ENCODE results near the gene AGBL1.
"Not testable (repeated sequence)": the region's sequence is repeated elsewhere in the genome, so short reads cannot be mapped to it uniquely, and the experiment has no call there.

AGBL1 gene

GRCh38 chr15:86849136-86849535 is 769.5 kb downstream of the AGBL1 start:
- DNase-seq: no peak

DNA sequence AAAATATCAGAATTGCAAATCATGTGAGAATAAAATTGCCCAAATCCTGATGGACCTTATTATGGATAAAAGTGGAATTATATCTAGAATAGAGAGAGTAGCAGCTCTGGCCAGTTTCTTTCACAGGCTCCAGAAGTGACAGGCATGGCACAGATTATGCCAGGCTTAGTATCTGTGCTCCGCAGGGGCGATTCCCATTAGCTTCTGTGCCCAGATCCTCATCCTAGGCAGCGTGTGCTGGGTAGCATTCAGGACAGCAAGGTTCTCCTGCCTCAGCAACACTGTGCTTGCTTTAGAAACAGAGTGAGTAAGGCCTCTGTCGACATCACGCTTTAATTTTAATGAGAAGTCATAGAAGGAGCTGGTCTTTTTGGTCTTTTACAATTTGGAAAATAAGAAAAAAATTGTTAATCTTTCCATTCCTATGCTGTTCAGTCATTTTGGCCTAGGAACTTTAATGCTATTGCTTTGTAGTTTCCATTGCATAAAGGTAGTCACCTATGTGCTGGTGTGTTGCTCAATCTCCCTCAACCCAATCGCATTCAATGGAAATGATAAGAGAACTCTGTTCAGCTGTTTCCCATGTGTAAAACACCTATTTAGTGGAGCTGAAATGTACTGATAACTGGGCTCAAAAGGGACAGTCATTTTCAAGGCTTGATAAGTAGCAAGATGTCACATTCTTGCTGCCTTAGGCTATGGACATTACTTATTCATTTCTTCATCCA is 770.1 kb downstream of the AGBL1 start:
- no peak for DNase-seq

- no peak for DNase-seq
Measured at GRCh38 chr15:86850939-86851338, 771.3 kb downstream of the AGBL1 start.

DNA sequence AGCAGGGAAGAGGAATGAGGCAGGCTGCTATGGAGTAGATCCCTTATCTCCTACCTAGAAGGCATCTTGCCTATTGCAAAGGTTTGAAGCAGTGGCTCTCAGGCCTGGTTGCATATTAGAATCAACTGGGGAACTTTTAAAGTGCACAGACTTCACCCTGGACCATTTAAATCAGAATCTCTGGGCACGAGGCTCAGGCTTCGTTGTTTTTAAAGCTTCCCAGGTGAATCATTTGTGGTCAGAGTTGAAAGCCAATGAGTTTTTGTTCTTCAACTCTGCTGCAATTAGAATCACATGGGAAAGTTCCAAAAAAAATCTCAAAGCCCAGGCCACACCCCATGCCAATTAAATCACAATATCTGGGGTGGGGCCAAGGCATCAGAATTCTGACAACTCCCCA is 773.1 kb downstream of the AGBL1 start:
- DNase-seq: no peak

- no peak for DNase-seq
Measured at GRCh38 chr15:86854176-86854575, 774.5 kb downstream of the AGBL1 start.

GRCh38 chr15:86855307-86856291 is 775.9 kb downstream of the AGBL1 start:
- DNase-seq: no peak

- no peak for DNase-seq
Measured at GRCh38 chr15:86857701-86858100, 778.0 kb downstream of the AGBL1 start.

- no peak for DNase-seq
Measured at GRCh38 chr15:86863226-86863915, 783.7 kb downstream of the AGBL1 start.

- no peak for DNase-seq
Measured at GRCh38 chr15:86865920-86866319, 786.2 kb downstream of the AGBL1 start.

DNA sequence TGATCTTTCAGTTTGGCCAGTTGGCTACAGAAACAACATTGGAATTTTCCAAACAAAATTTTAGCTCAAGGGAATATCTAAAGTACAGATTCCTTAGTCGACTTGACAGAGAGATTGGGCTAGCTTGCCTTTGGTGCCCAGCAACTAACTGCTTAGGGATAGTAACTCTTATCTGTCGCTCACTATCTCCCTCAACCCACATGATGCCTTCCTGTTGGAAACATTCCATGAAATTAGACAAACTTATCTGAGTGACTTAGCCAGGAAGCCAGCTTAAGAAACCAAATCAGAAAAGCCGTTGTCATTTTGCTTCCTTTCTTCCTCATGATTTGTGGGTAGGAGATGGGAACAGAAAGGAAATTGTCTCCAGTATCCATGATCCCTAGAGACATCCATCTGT is 791.2 kb downstream of the AGBL1 start:
- no peak for DNase-seq

DNA sequence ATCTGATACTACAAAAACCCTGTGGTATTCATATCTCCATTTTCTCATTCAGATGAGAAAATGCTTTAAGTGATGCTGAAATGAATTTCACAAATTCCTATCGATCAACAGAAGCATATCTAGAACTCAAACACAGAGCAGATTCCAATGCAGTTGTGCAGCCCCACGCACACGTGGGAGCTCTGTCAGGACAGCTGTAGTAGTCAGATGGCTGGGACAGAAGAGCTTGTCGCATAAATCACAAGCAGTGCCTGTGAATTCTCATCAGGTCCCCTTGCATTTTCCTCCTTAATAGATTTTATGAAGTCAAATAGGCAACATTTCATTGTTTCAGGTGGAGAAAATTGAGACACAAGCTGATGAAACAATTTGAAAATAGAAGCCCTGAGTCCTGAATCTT is 792.3 kb downstream of the AGBL1 start:
- DNase-seq: no peak

- no peak for DNase-seq
Measured at GRCh38 chr15:86872782-86873181, 793.1 kb downstream of the AGBL1 start.

- no peak for DNase-seq
Measured at GRCh38 chr15:86875067-86875466, 795.4 kb downstream of the AGBL1 start.

- DNase-seq: no peak
Measured at GRCh38 chr15:86876387-86876944, 796.8 kb downstream of the AGBL1 start.

- no peak for DNase-seq
Measured at GRCh38 chr15:86877171-86877631, 797.5 kb downstream of the AGBL1 start.

GRCh38 chr15:86878844-86879243 is 799.2 kb downstream of the AGBL1 start:
- DNase-seq: not testable (repeated sequence)

DNA sequence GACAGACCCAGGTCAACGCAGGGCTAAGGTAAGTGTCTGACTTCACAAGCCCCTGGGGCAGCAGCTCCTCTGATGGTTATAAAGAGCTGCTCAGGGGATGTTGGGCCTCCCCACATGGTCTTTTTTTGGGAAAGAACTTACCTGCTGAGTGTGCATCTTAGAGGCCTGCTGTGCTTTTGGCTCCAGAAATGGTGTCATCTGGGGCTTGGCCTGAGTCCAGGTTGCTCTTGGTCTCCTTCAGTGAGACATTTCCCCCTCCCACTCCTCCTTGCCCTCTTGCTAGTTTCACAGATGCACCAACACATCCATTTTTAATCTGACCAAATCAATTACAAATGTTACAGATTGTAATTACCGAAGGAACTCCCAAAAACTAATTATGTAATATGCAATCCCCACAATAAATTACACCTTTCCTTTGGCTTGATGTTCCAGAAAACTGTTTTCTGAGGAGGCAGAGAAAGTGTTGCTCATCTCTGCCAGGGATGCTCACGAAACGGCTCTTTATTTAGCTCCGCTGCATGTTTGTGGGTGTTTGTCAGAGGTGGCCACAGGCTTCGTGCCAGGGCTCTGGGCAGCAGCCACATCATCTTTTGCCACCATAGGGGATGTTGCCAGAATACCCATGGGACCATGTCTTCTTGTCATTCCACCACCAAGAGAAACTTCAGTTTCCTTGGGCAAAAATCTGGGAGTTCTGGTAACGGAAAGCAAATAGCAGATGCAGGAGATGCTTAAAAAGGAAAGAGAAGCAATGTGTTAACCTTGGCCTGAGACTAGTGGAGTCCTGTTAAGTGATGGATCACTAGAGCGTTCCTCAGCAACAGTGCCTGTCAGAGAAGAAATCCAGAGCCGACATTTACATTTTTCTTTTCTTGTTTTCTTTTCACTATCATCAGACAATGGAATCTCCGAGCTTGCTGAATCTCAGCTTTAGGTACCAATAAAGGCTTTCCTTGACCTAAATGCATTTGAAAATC is 799.9 kb downstream of the AGBL1 start:
- no peak for DNase-seq

- no peak for DNase-seq
Measured at GRCh38 chr15:86885616-86886015, 805.9 kb downstream of the AGBL1 start.

DNA sequence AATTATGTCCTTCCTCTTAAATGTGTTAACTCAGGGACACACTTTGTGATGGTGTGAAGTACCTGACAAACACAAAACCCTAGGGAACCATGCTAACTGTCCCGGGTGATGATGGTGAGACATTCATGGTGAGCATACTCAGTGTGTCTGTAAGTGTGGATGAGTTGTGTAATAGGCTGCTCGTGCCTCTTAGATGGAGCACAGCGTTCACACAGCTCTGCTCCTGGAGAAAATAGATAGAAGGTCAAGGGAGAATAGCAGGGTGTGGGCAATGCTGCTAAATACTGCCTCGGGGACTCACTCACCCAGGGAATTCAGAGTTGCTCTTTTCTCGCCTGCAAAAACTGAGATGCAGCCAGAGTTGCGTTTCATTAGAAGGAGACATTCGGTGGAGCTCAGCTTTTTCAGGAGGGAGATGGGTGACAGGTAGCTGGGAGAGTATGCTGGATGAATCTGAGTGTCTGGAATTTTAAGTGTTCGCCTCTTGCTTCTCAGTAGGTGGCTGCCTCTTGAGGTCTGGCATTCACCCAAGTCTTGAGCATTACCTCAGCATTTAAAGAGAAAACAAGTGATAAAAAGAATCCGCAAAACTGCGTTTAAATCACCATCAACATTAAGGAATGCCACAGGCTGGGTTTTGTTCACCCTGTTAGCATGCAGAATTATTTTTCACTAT is 813.2 kb downstream of the AGBL1 start:
- no peak for DNase-seq

GRCh38 chr15:86894269-86894668 is 814.6 kb downstream of the AGBL1 start:
- no peak for DNase-seq

Measured in bone marrow (tissue), 2 donors.